IMR-90 (cell line): ENCODE measurements around the gene HPSE2. TPM values are rescaled to one million over a fixed set of nuclear protein-coding genes. Genes with fewer than 3 reads are reported as not detected.

Experiments
- ATAC-seq: fragments of 200-7000 bp; cut with Tn5 transposase; 2 replicates; pipeline ENCODE4 v1.9.1; 2020; ENCODE audit warnings: low read depth, mild to moderate bottlenecking, moderate library complexity
- BruUV-seq: library from RNA; stranded (reverse); fragments of 400-500 nt; replicated peaks from 2 replicates; lab custom pipeline; 2021; lab: Mats Ljungman, UMichigan
- CTCF ChIA-PET: fragments of 300-600 bp; formaldehyde crosslinking; extraction: SDS; loops from one replicate; lab custom pipeline; 2021; ENCODE audit warnings: antibody characterized with exemption; lab: Yijun Ruan, JAX
- POLR2A ChIA-PET: fragments of 300-600 bp; sonication (Branson Sonifier 250); formaldehyde crosslinking; loops from one replicate; lab custom pipeline; 2022; ENCODE audit warnings: antibody characterized with exemption; ENCODE audit not compliant: unreplicated experiment; lab: Charles Lee
- DNase-seq: peaks from one replicate; pipeline ENCODE4 v3.0.0; 2013
- H2AFZ ChIP-seq: replicated peaks from 2 replicates; pipeline ENCODE3; 2013; ENCODE audit warnings: low read length, mild to moderate bottlenecking; ENCODE audit not compliant: poor library complexity
- H2AK5ac ChIP-seq: 2 replicates; pipeline ENCODE4 v1.6.1; 2013; ENCODE audit warnings: low read depth, low read length, inconsistent platforms
- H2AK9ac ChIP-seq: replicated peaks from 2 replicates; pipeline ENCODE3; 2013; ENCODE audit warnings: mild to moderate bottlenecking, low read depth, low read length, moderate library complexity; ENCODE audit not compliant: poor library complexity
- H2BK120ac ChIP-seq: 2 replicates; pipeline ENCODE4 v1.6.1; 2013; ENCODE audit warnings: low read depth, low read length, inconsistent platforms
- H2BK15ac ChIP-seq: 3 replicates; pipeline ENCODE4 v1.6.1; 2013; ENCODE audit warnings: low read depth, low read length, inconsistent platforms
- H2BK20ac ChIP-seq: 2 replicates; pipeline ENCODE4 v1.6.1; 2013; ENCODE audit warnings: low read depth, mild to moderate bottlenecking, inconsistent platforms, low read length, moderate library complexity
- H2BK5ac ChIP-seq: 2 replicates; pipeline ENCODE4 v1.6.1; 2013; ENCODE audit warnings: mild to moderate bottlenecking, low read depth, low read length, inconsistent platforms; ENCODE audit not compliant: poor library complexity, severe bottlenecking
- H3K14ac ChIP-seq: replicated peaks from 2 replicates; pipeline ENCODE4 v1.6.1; 2013; ENCODE audit warnings: low read depth, low read length, inconsistent platforms
- H3K18ac ChIP-seq: 2 replicates; pipeline ENCODE4 v1.6.1; 2013; ENCODE audit warnings: low read depth, low read length, control low read depth
- H3K23ac ChIP-seq: 2 replicates; pipeline ENCODE4 v1.6.1; 2013; ENCODE audit warnings: low read depth, low read length, inconsistent platforms
- H3K27ac ChIP-seq: 2 replicates; pipeline ENCODE4 v1.5.1; 2013; ENCODE audit warnings: mild to moderate bottlenecking, control low read depth, low read length; ENCODE audit not compliant: insufficient read depth
- H3K27me3 ChIP-seq: 2 replicates; pipeline ENCODE4 v1.6.1; 2013; ENCODE audit warnings: low read length; ENCODE audit not compliant: control insufficient read depth, insufficient read depth
- H3K36me3 ChIP-seq: 2 replicates; pipeline ENCODE4 v1.6.1; 2013; ENCODE audit warnings: low read length, mixed read lengths; ENCODE audit not compliant: control insufficient read depth, insufficient read depth
- H3K4ac ChIP-seq: 2 replicates; pipeline ENCODE4 v1.6.1; 2013; ENCODE audit warnings: low read depth, low read length, inconsistent platforms
- H3K4me1 ChIP-seq: 2 replicates; pipeline ENCODE4 v1.6.1; 2013; ENCODE audit warnings: low read length, mixed read lengths; ENCODE audit not compliant: control insufficient read depth, insufficient read depth
- H3K4me2 ChIP-seq: 2 replicates; pipeline ENCODE4 v1.6.1; 2013; ENCODE audit warnings: low read depth, mild to moderate bottlenecking, control low read depth, low read length, moderate library complexity
- H3K4me3 ChIP-seq: 2 replicates; pipeline ENCODE4 v1.5.1; 2013; ENCODE audit warnings: low read depth, mild to moderate bottlenecking, control low read depth, low read length, moderate library complexity; ENCODE audit not compliant: insufficient read depth
- H3K56ac ChIP-seq: 2 replicates; pipeline ENCODE4 v1.6.1; 2013; ENCODE audit warnings: low read length, inconsistent platforms; ENCODE audit not compliant: insufficient read depth; ENCODE audit errors: extremely low read depth
- H3K79me1 ChIP-seq, 2 experiments: 2 replicates each; pipeline ENCODE4 v1.6.1; 2013; ENCODE audit warnings: low read length in 2 of 2, inconsistent platforms in 1 of 2, low read depth in 1 of 2
- H3K9ac ChIP-seq: 2 replicates; pipeline ENCODE4 v1.6.1; 2013; ENCODE audit warnings: low read depth, low read length, control low read depth
- H3K9me1 ChIP-seq: 2 replicates; pipeline ENCODE4 v1.6.1; 2013; ENCODE audit warnings: low read length, inconsistent platforms; ENCODE audit not compliant: insufficient read depth
- H3K9me3 ChIP-seq: 2 replicates; pipeline ENCODE4 v1.6.1; 2013; ENCODE audit warnings: low read length; ENCODE audit not compliant: control insufficient read depth, insufficient read depth
- H4K20me1 ChIP-seq: 2 replicates; pipeline ENCODE4 v1.6.1; 2013; ENCODE audit warnings: low read length, inconsistent platforms; ENCODE audit not compliant: insufficient read depth
- H4K5ac ChIP-seq: 2 replicates; pipeline ENCODE4 v1.6.1; 2013; ENCODE audit warnings: mild to moderate bottlenecking, low read depth, low read length, control low read depth
- H4K8ac ChIP-seq, 2 experiments: 2 replicates each; pipeline ENCODE4 v1.6.1; 2013; ENCODE audit warnings: low read depth in 2 of 2, low read length in 2 of 2, control low read depth in 1 of 2, inconsistent platforms in 1 of 2
- H4K91ac ChIP-seq: 2 replicates; pipeline ENCODE4 v1.6.1; 2013; ENCODE audit warnings: low read depth, low read length, inconsistent platforms; ENCODE audit not compliant: insufficient read depth
- BHLHE40 ChIP-seq: fragments of 150-350 bp; IDR thresholded peaks from 2 replicates; pipeline ENCODE4 v1.6.1; 2016; ENCODE audit warnings: mild to moderate bottlenecking, low read depth, low read length
- CEBPB ChIP-seq: IDR thresholded peaks from 2 replicates; pipeline ENCODE4 v1.6.1; 2012; ENCODE audit warnings: low read depth, low read length, improper control_type of control experiment
- CHD1 ChIP-seq: IDR thresholded peaks from 2 replicates; pipeline ENCODE4 v1.6.1; 2012; ENCODE audit warnings: low read depth, low read length, improper control_type of control experiment
- CTCF ChIP-seq: conservative IDR thresholded peaks from 2 replicates; pipeline ENCODE4 v1.5.1; 2012; ENCODE audit warnings: mild to moderate bottlenecking, low read depth, low read length, improper control_type of control experiment
- ELK1 ChIP-seq: fragments of 150-350 bp; IDR thresholded peaks from 2 replicates; pipeline ENCODE4 v1.6.1; 2016; ENCODE audit warnings: low read depth, mild to moderate bottlenecking, low read length, moderate library complexity, borderline replicate concordance
- FOS ChIP-seq: fragments of 150-350 bp; IDR thresholded peaks from 2 replicates; pipeline ENCODE4 v1.6.1; 2016; ENCODE audit warnings: low read depth, low read length
- MAFK ChIP-seq: IDR thresholded peaks from 2 replicates; pipeline ENCODE4 v1.6.1; 2012; ENCODE audit warnings: low read depth, low read length, improper control_type of control experiment
- MAZ ChIP-seq: IDR thresholded peaks from 2 replicates; pipeline ENCODE4 v1.6.1; 2012; ENCODE audit warnings: low read depth, mild to moderate bottlenecking, low read length, improper control_type of control experiment, moderate library complexity, borderline replicate concordance
- MXI1 ChIP-seq: IDR thresholded peaks from 2 replicates; pipeline ENCODE4 v1.6.1; 2012; ENCODE audit warnings: low read depth, mild to moderate bottlenecking, low read length, moderate library complexity, borderline replicate concordance
- NFE2L2 ChIP-seq: fragments of 150-350 bp; IDR thresholded peaks from 2 replicates; pipeline ENCODE4 v1.6.1; 2016; ENCODE audit warnings: low read depth, mild to moderate bottlenecking, low read length
- POLR2A ChIP-seq: IDR thresholded peaks from 2 replicates; pipeline ENCODE4 v1.6.1; 2012; ENCODE audit warnings: mild to moderate bottlenecking, low read depth, low read length
- RAD21 ChIP-seq: IDR thresholded peaks from 2 replicates; pipeline ENCODE4 v1.6.1; 2012; ENCODE audit warnings: low read length, improper control_type of control experiment
- RCOR1 ChIP-seq: IDR thresholded peaks from 2 replicates; pipeline ENCODE4 v1.6.1; 2012; ENCODE audit warnings: mild to moderate bottlenecking, low read length, improper control_type of control experiment; ENCODE audit not compliant: insufficient replicate concordance
- RFX5 ChIP-seq: IDR thresholded peaks from 2 replicates; pipeline ENCODE4 v1.8.0; 2012; ENCODE audit warnings: low read depth, mild to moderate bottlenecking, low read length, moderate library complexity
- SMC3 ChIP-seq: fragments of 150-350 bp; IDR thresholded peaks from 2 replicates; pipeline ENCODE4 v1.6.1; 2016; ENCODE audit warnings: low read depth, mild to moderate bottlenecking, antibody characterized with exemption, low read length, moderate library complexity
- USF2 ChIP-seq: fragments of 150-350 bp; IDR thresholded peaks from 2 replicates; pipeline ENCODE4 v1.6.1; 2017; ENCODE audit warnings: mild to moderate bottlenecking, antibody characterized with exemption, low read length, low read depth
- WGBS, 2 experiments: methylation state at CpG; one replicate each; pipeline versions ENCODE4 v1.1.5 to v1.1.7; 2013; ENCODE audit warnings: missing lambda C conversion rate in 2 of 2; ENCODE audit not compliant: insufficient read length in 1 of 2; ENCODE audit errors: extremely low coverage in 2 of 2; 5-methylcytosine and 5-hydroxymethylcytosine counted together
- dilution Hi-C: fragments of 300-500 bp; cut with HindIII; formaldehyde crosslinking; loops from one replicate; pipeline ENCODE4 v1.14.3; 2018; ENCODE audit warnings: low sequenced_read_pairs; ENCODE audit not compliant: unreplicated experiment
- in situ Hi-C: fragments of 300-500 bp; cut with MboI; formaldehyde crosslinking; loops from 3 replicates; pipeline ENCODE4 v1.14.3; 2019; ENCODE audit warnings: low sequenced_read_pairs, inconsistent platforms, mixed read lengths
- intact Hi-C: fragments of 100-400 bp; cut with micrococcal nuclease; formaldehyde crosslinking; loops from 2 replicates; pipeline ENCODE4 v1.10.0; 2022
- polyA plus RNA-seq, 3 experiments: library from polyadenylated mRNA; depleted of rRNA; stranded (reverse); fragments of >200 nt; gene quantifications; 2 replicates each; pipeline ENCODE4 v1.2.3, GENCODE V29; 2012; ENCODE audit warnings: low replicate concordance in 1 of 3
- total RNA-seq: library from RNA; depleted of rRNA; stranded (reverse); fragments of >200 nt; gene quantifications from 2 replicates; pipeline ENCODE4 v1.2.3, GENCODE V29; 2012

Gene HPSE2
- total and polyA plus RNA-seq, 2 of the 4 experiments (the other 2 are of a cell fraction) = not detected

- H3K4me3 ChIP-seq = no peak overlapping the region
- ChIA-PET CTCF (no interaction called here), POLR2A (no interaction called here)
- no peaks in the 10 kb centered on the region for H3K79me1 ChIP-seq
- H3K36me3 ChIP-seq = no peaks in the 10 kb centered on the region
- H3K27me3 ChIP-seq = no peaks in the 10 kb centered on the region
- ATAC-seq = no peak
- no peak overlapping the region for H2AK9ac ChIP-seq
- no peak overlapping the region for H3K18ac ChIP-seq
- no peaks in the 10 kb centered on the region for H3K4me1 ChIP-seq
- H4K91ac ChIP-seq = no peak overlapping the region
- intact Hi-C loops = no loop called here
- no peak for TF ChIP-seq USF2
- TF ChIP-seq FOS = no peak
- no peak for TF ChIP-seq CHD1
- no peak for TF ChIP-seq BHLHE40
- no peak for TF ChIP-seq RAD21
- no peak for TF ChIP-seq ELK1
- TF ChIP-seq POLR2A = no peak
- TF ChIP-seq SMC3 = no peak
- no peak for TF ChIP-seq RFX5
- TF ChIP-seq RCOR1 = no peak
- TF ChIP-seq MAZ = no peak
- TF ChIP-seq CEBPB = no peak
- no peak for TF ChIP-seq MAFK
- TF ChIP-seq NFE2L2 = no peak
- no peak for TF ChIP-seq MXI1
- TF ChIP-seq CTCF = no peak
- no peak overlapping the region for H2BK20ac ChIP-seq
- no peak for DNase-seq
- H3K9me3 ChIP-seq = no peaks in the 10 kb centered on the region
- no peak overlapping the region for H3K4me2 ChIP-seq
- no peak overlapping the region for H2BK120ac ChIP-seq
- no TSS peak for BruUV-seq
- H2BK5ac ChIP-seq = no peak overlapping the region
- H3K9ac ChIP-seq = no peak overlapping the region
- no peak overlapping the region for H4K8ac ChIP-seq
- H2BK15ac ChIP-seq = no peak overlapping the region
- no peak overlapping the region for H3K4ac ChIP-seq
- no peak overlapping the region for H3K23ac ChIP-seq
- H4K5ac ChIP-seq = no peak overlapping the region
- H3K9me1 ChIP-seq = no peaks in the 10 kb centered on the region
- no peak overlapping the region for H2AFZ ChIP-seq
- in situ Hi-C loops = no loop called here
- H4K20me1 ChIP-seq = no peaks in the 10 kb centered on the region
- H3K27ac ChIP-seq = no peak overlapping the region
- no peak overlapping the region for H2AK5ac ChIP-seq
- WGBS, 2 experiments = no CpG with 5 or more reads among the region's 1 CpG
- H3K56ac ChIP-seq = no peak overlapping the region
- H3K14ac ChIP-seq = no peak overlapping the region
- dilution Hi-C loops = no loop called here
These were observed 616.2 kb downstream of the HPSE2 start for GRCh38 chr10:98619446-98619845.
